GM21423 (cell line): ENCODE results near the gene C22orf31.

Source experiments
- ATAC-seq: cut with Tn5 transposase; IDR thresholded peaks from one replicate; pipeline ENCODE4 v1.9.1; 2021; ENCODE audit warnings: mild to moderate bottlenecking, moderate library complexity; ENCODE audit not compliant: unreplicated experiment

C22orf31 gene

GRCh38 chr22:29081517-29082236 lies 20.0 kb upstream of the C22orf31 start:
- no peak for ATAC-seq

- no peak for ATAC-seq
These were observed 18.7 kb upstream of the C22orf31 start for GRCh38 chr22:29080106-29080975.

GRCh38 chr22:29079218-29079901 lies 17.7 kb upstream of the C22orf31 start:
- no peak for ATAC-seq

GRCh38 chr22:29078869-29079207 lies 17.2 kb upstream of the C22orf31 start:
- no peak for ATAC-seq

- no peak for ATAC-seq
These were observed 16.6 kb upstream of the C22orf31 start for GRCh38 chr22:29078036-29078868.

- no peak for ATAC-seq
These were observed 12.7 kb upstream of the C22orf31 start for GRCh38 chr22:29074276-29074772.

- no peak for ATAC-seq
These were observed 12.1 kb upstream of the C22orf31 start for GRCh38 chr22:29073618-29074275.

GRCh38 chr22:29072979-29073617 lies 11.5 kb upstream of the C22orf31 start, which contains the start of gene KREMEN1:
Gene KREMEN1, plus strand, starts transcription at chr22:29073035. Its CDS starts 96 bp downstream, at chr22:29073131.
- no peak for ATAC-seq

GRCh38 chr22:29072193-29072978 lies 10.8 kb upstream of the C22orf31 start:
- ATAC-seq, result peak; percentile 78

GRCh38 chr22:29071261-29072045 lies 9.8 kb upstream of the C22orf31 start:
- no peak for ATAC-seq

GRCh38 chr22:29070490-29070889 lies 8.9 kb upstream of the C22orf31 start:
- no peak for ATAC-seq

- ATAC-seq, result no peak
These were observed 7.8 kb upstream of the C22orf31 start for GRCh38 chr22:29069463-29069862.

GRCh38 chr22:29065468-29066190 lies 4.0 kb upstream of the C22orf31 start:
- no peak for ATAC-seq

GRCh38 chr22:29062286-29062821 lies 723 bp upstream of the C22orf31 start:
- ATAC-seq, result no peak

- ATAC-seq, result no peak
These were observed 700 bp downstream of the C22orf31 start for GRCh38 chr22:29060931-29061330.

- no peak for ATAC-seq
These were observed 1.3 kb downstream of the C22orf31 start for GRCh38 chr22:29060251-29060869.
